HEK293 (cell line): Measurements from ENCODE around the gene TRABD2A.

Experiments used
- CTCF ChIA-PET: fragments of 350-600 bp; formaldehyde crosslinking; extraction: SDS; loops from one replicate; lab custom pipeline; 2021; ENCODE audit warnings: antibody characterized with exemption; lab: Yijun Ruan, JAX
- POLR2A ChIA-PET: fragments of 300-600 bp; formaldehyde crosslinking; extraction: SDS; loops from one replicate; lab custom pipeline; 2020; ENCODE audit warnings: antibody characterized with exemption, inconsistent platforms; lab: Yijun Ruan, JAX
- H3K27ac ChIP-seq: fragments of 200-500 bp; sonication (Bioruptor generic); 2 replicates; pipeline ENCODE4 v1.5.1; 2014; ENCODE audit warnings: low read depth, low read length, control low read depth, inconsistent platforms; ENCODE audit errors: extremely low read depth
- H3K36me3 ChIP-seq, 2 experiments: fragments of 200-500 bp in 1 of 2; sonication (Bioruptor generic) in 1 of 2; 1 replicate in 1 of 2; 2 replicates in 1 of 2; pipeline ENCODE4 v1.5.1; 2014 to 2017; ENCODE audit warnings: inconsistent platforms in 2 of 2, low read length in 2 of 2; ENCODE audit not compliant: control insufficient read depth in 2 of 2, insufficient read depth in 1 of 2
- H3K4me1 ChIP-seq: fragments of 200-500 bp; sonication (Bioruptor generic); 2 replicates; pipeline ENCODE4 v1.5.1; 2014; ENCODE audit warnings: mild to moderate bottlenecking, low read length, inconsistent platforms; ENCODE audit not compliant: control insufficient read depth, insufficient read depth
- H3K4me3 ChIP-seq: 2 replicates; pipeline ENCODE4 v1.5.1; 2011; ENCODE audit warnings: low read depth, mild to moderate bottlenecking, control low read depth, low read length, moderate library complexity
- H3K9me3 ChIP-seq: fragments of 200-500 bp; sonication (Bioruptor generic); 2 replicates; pipeline ENCODE4 v1.5.1; 2014; ENCODE audit warnings: low read depth, low read length, inconsistent platforms; ENCODE audit not compliant: control insufficient read depth, insufficient read depth
- BCL11B ChIP-seq: fragments of 450-650 bp; formaldehyde crosslinking; IDR thresholded peaks from 2 replicates; pipeline ENCODE4 v1.5.1; 2016; ENCODE audit warnings: low read depth, missing biosample characterization, missing genetic modification characterization
- FEZF1 ChIP-seq: fragments of 450-650 bp; formaldehyde crosslinking; IDR thresholded peaks from 2 replicates; pipeline ENCODE4 v1.5.1; 2016; ENCODE audit warnings: missing biosample characterization, missing genetic modification characterization
- HIC1 ChIP-seq: fragments of 450-650 bp; formaldehyde crosslinking; IDR thresholded peaks from 2 replicates; pipeline ENCODE4 v1.5.1; 2016; ENCODE audit warnings: missing biosample characterization, missing genetic modification characterization
- IKZF3 ChIP-seq: fragments of 450-650 bp; IDR thresholded peaks from 2 replicates; pipeline ENCODE4 v1.5.0; 2018; ENCODE audit warnings: missing biosample characterization, mild to moderate bottlenecking, missing genetic modification characterization, moderate library complexity
- INSM2 ChIP-seq: fragments of 450-650 bp; formaldehyde crosslinking; IDR thresholded peaks from 2 replicates; pipeline ENCODE4 v1.5.1; 2016; ENCODE audit warnings: missing biosample characterization, missing genetic modification characterization
- MEIS1 ChIP-seq: sonication (generic); formaldehyde crosslinking; IDR thresholded peaks from 2 replicates; pipeline ENCODE4 v1.8.1; 2022; ENCODE audit warnings: missing genetic modification reagents, mild to moderate bottlenecking, borderline replicate concordance
- PRDM10 ChIP-seq: fragments of 450-650 bp; formaldehyde crosslinking; IDR thresholded peaks from 2 replicates; pipeline ENCODE4 v1.5.1; 2016; ENCODE audit warnings: missing biosample characterization, missing genetic modification characterization
- YY2 ChIP-seq: fragments of 450-650 bp; formaldehyde crosslinking; IDR thresholded peaks from 2 replicates; pipeline ENCODE4 v1.5.1; 2016; ENCODE audit warnings: missing biosample characterization, missing genetic modification characterization
- ZBTB7A ChIP-seq: fragments of 450-650 bp; formaldehyde crosslinking; IDR thresholded peaks from 2 replicates; pipeline ENCODE4 v1.5.1; 2016; ENCODE audit warnings: low read depth, missing biosample characterization, missing genetic modification characterization
- ZNF114 ChIP-seq: fragments of 450-650 bp; formaldehyde crosslinking; IDR thresholded peaks from 2 replicates; pipeline ENCODE4 v1.5.0; 2017; ENCODE audit warnings: missing biosample characterization, missing genetic modification characterization
- ZNF221 ChIP-seq: fragments of 450-650 bp; formaldehyde crosslinking; IDR thresholded peaks from 2 replicates; pipeline ENCODE4 v1.5.1; 2017; ENCODE audit warnings: missing biosample characterization, missing genetic modification characterization, borderline replicate concordance
- ZNF239 ChIP-seq: fragments of 450-650 bp; formaldehyde crosslinking; IDR thresholded peaks from 2 replicates; pipeline ENCODE4 v1.5.1; 2016; ENCODE audit warnings: missing biosample characterization, missing genetic modification characterization
- ZNF292 ChIP-seq: fragments of 450-650 bp; formaldehyde crosslinking; IDR thresholded peaks from 2 replicates; pipeline ENCODE4 v1.5.1; 2016; ENCODE audit warnings: low read depth, missing biosample characterization, missing genetic modification characterization, borderline replicate concordance
- ZNF311 ChIP-seq: fragments of 450-650 bp; formaldehyde crosslinking; IDR thresholded peaks from 2 replicates; pipeline ENCODE4 v1.5.1; 2017; ENCODE audit warnings: missing biosample characterization, missing genetic modification characterization, borderline replicate concordance
- ZNF433 ChIP-seq: fragments of 450-650 bp; formaldehyde crosslinking; IDR thresholded peaks from 2 replicates; pipeline ENCODE4 v1.5.1; 2016; ENCODE audit warnings: missing biosample characterization, missing genetic modification characterization, low read depth
- ZNF501 ChIP-seq: fragments of 450-650 bp; formaldehyde crosslinking; IDR thresholded peaks from 2 replicates; pipeline ENCODE4 v1.5.1; 2016; ENCODE audit warnings: missing biosample characterization, missing genetic modification characterization
- ZNF510 ChIP-seq: fragments of 450-650 bp; formaldehyde crosslinking; IDR thresholded peaks from 2 replicates; pipeline ENCODE4 v1.5.1; 2018; ENCODE audit warnings: mild to moderate bottlenecking, missing genetic modification characterization, missing biosample characterization; ENCODE audit not compliant: insufficient replicate concordance
- ZNF514 ChIP-seq: fragments of 450-650 bp; formaldehyde crosslinking; IDR thresholded peaks from 2 replicates; pipeline ENCODE4 v1.5.1; 2016; ENCODE audit warnings: missing biosample characterization, missing genetic modification characterization
- ZNF560 ChIP-seq: fragments of 450-650 bp; formaldehyde crosslinking; IDR thresholded peaks from 2 replicates; pipeline ENCODE4 v1.5.1; 2017; ENCODE audit warnings: missing biosample characterization, missing genetic modification characterization, borderline replicate concordance
- ZNF580 ChIP-seq: fragments of 450-650 bp; formaldehyde crosslinking; IDR thresholded peaks from 2 replicates; pipeline ENCODE4 v1.5.1; 2016; ENCODE audit warnings: missing biosample characterization, missing genetic modification characterization
- ZNF76 ChIP-seq: fragments of 450-650 bp; formaldehyde crosslinking; IDR thresholded peaks from 2 replicates; pipeline ENCODE4; 2016; ENCODE audit warnings: low read depth, missing biosample characterization, missing genetic modification characterization, borderline replicate concordance
- ZNF776 ChIP-seq: fragments of 450-650 bp; formaldehyde crosslinking; IDR thresholded peaks from 2 replicates; pipeline ENCODE4 v1.5.0; 2017; ENCODE audit warnings: missing biosample characterization, missing genetic modification characterization, borderline replicate concordance
- ZNF791 ChIP-seq: fragments of 450-650 bp; formaldehyde crosslinking; IDR thresholded peaks from 2 replicates; pipeline ENCODE4 v1.5.1; 2016; ENCODE audit warnings: missing biosample characterization, missing genetic modification characterization

The TRABD2A gene

GRCh38 chr2:84879584-84880394 is 1.1 kb downstream of the TRABD2A start (continued):
- TF ChIP-seq PRDM10 (tag by site-specific recombination) (no peak), ZNF501 (no peak), YY2 (tag by site-specific recombination) (no peak), ZBTB7A (no peak)

GRCh38 chr2:84878896-84879583 is 1.8 kb downstream of the TRABD2A start:
- Histone ChIP-seq H3K36me3 (no peaks in the 10 kb centered on the region), H3K4me3 (no peak overlapping the region), H3K4me1 (no peaks in the 10 kb centered on the region), H3K27ac (no peak overlapping the region), H3K9me3 (no peaks in the 10 kb centered on the region)
- ChIA-PET CTCF (no interaction called here), POLR2A (no interaction called here)
- TF ChIP-seq ZNF791 (no peak), ZNF560 (tag by site-specific recombination) (no peak), ZNF514 (no peak)

- no peaks in the 10 kb centered on the region for H3K4me1 ChIP-seq
- H3K9me3 ChIP-seq: no peaks in the 10 kb centered on the region
- TF ChIP-seq ZNF311 (no peak), HIC1 (tag by site-specific recombination) (no peak), IKZF3 (tag by site-specific recombination) (no peak), FEZF1 (no peak), ZNF776 (no peak), BCL11B (tag by site-specific recombination) (no peak), ZNF580 (tag by site-specific recombination) (no peak), MEIS1 (CRISPR knock-in tag) (no peak), ZNF510 (tag by site-specific recombination) (no peak), ZNF114 (tag by site-specific recombination) (no peak), INSM2 (tag by site-specific recombination) (no peak), ZNF292 (tag by site-specific recombination) (no peak), ZNF76 (tag by site-specific recombination) (no peak), ZNF239 (tag by site-specific recombination) (no peak), ZNF433 (tag by site-specific recombination) (no peak), ZNF221 (tag by site-specific recombination) (no peak)
- no peaks in the 10 kb centered on the region for H3K36me3 ChIP-seq
- CTCF ChIA-PET: no interaction called here
- POLR2A ChIA-PET: no interaction called here
- no peak overlapping the region for H3K27ac ChIP-seq
- H3K4me3 ChIP-seq: no peak overlapping the region
Measured at GRCh38 chr2:84878459-84878858, 2.4 kb downstream of the TRABD2A start.
